HG02885 (cell line): ENCODE results near the gene CDH13.

ENCODE experiments used
- ATAC-seq: cut with Tn5 transposase; IDR thresholded peaks from one replicate; pipeline ENCODE4 v1.9.1; 2021; ENCODE audit warnings: mild to moderate bottlenecking; ENCODE audit not compliant: unreplicated experiment, poor library complexity

CDH13 gene

DNA sequence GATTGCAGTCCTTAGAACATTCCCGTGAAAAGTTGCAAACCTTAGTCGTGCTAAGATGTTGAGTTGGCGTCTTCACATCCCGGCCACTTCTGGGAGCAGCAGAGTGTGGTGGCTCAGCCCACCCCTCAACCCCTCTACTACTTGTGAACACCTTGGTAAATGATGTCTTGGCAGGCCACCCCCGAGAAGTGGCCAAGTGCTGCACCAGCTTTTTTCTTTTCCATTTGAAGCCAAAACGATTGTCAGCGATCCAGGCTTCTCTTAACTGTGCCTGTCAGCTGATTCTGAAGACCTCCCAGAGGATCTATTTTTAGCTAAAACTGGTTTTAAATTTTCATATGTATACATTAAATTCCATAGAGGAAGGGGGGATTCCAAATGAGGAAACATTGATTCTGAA is 247.5 kb downstream of the CDH13 start:
- ATAC-seq: no peak

DNA sequence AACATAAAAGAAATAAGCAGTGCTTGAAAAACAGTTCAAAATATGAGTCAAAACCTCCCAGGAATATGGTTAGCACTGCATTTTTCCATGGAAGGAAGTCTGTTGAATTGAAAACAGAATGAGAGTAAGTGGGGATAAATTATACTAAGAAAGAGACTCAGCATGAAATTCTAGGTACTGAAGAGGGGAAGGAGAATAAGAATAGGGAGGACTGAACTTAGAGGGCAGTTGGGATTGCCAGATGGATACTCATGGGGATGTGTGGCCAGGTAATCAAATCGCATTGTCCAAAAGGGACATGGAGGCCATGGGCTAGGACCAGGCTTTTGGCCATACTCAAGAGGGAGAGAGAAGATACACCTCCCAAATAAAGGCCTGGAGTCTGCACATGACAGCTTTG is 247.9 kb downstream of the CDH13 start:
- no peak for ATAC-seq

DNA sequence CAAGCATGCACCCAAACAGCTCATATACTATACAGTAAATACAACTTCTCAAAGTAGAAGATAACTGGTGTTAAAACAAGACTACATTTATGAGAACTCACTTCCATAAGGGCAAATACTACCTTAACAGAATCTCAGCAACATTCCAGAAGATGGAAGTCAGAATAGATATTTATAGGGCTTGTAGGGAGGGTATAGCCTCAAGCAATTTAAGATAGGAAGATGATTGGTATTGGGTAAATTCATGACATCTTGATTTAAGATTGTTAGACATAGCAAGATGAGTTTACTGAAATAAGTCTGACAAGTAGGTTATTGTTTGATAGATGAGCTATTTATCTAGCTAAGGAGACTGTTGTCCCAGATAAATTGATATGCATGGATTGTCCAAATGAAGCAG is 250.2 kb downstream of the CDH13 start:
- ATAC-seq: no peak

DNA sequence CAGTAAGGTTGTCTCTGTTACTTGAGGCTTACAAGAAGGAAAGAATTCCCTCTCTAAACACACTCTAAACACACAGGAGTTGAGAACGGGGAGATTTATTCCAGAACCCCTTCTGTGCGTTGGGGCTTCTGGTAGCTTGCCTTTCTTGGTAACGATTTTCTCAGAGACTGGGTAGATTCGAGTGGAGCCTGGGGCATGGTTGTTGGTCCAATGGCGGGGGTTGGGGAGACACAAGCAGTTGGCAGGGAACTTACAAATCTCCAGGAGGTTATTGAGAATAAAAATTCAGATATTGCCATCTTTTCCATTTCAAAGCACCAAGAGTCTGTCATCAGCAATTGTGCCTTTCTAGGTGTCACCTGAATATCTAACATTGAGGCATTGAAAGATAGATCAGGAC is 251.7 kb downstream of the CDH13 start:
- no peak for ATAC-seq

DNA sequence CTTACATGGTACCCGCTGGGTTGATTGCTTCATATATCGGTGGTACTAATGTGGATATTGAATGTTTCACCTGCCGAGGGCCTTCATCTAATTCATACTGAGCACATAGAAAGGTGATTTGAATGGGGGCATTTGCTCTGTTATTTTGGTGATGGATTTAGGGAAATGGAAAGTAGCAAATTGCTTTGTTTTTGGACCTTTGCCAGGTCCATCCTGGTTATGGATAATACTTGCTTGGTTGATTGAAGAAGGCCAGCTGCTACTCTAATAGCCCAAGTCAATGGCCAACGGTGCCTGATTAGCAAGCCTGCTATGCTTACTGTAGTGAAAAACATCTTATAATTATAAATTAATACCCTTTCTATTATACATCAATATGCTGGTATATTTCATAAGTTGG is 253.6 kb downstream of the CDH13 start:
- no peak for ATAC-seq

DNA sequence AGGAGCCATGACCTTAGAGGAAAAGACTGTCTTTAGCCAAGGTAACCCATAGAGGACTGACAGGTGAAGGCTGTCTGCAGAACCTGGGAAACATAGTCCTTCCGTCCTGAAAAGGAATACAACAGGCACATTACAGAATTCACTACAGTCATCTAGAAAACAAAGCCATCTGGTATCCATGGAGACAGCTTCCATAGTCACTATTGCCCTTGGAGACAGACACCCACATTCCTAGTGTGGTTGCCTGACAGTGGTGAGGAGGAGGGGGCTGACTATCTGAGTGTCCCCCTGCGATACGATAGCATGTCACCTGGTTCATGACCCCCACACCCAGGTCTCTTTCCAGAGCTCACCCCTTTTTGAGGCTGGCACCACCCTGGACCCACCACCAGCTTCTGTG is 254.7 kb downstream of the CDH13 start:
- ATAC-seq: no peak

DNA sequence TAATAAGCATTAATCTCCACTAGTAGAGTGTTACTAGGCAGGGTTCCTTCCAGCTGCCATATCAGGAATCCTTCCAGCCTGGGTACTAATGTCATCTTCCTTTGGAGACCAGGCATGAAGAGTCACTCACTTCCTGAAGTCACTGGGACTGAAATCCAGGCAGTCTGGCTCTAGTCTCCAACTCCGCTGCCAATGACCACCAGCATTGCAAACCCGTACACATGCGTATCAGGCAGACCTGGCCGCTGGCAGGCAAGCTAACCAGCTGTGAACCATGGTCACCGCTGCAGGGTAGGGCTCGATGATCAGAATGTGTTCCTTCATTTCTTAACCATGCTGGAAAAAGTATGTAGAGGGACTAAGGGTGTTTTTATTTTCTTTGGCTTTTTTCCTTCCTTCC is 255.5 kb downstream of the CDH13 start:
- ATAC-seq: no peak

DNA sequence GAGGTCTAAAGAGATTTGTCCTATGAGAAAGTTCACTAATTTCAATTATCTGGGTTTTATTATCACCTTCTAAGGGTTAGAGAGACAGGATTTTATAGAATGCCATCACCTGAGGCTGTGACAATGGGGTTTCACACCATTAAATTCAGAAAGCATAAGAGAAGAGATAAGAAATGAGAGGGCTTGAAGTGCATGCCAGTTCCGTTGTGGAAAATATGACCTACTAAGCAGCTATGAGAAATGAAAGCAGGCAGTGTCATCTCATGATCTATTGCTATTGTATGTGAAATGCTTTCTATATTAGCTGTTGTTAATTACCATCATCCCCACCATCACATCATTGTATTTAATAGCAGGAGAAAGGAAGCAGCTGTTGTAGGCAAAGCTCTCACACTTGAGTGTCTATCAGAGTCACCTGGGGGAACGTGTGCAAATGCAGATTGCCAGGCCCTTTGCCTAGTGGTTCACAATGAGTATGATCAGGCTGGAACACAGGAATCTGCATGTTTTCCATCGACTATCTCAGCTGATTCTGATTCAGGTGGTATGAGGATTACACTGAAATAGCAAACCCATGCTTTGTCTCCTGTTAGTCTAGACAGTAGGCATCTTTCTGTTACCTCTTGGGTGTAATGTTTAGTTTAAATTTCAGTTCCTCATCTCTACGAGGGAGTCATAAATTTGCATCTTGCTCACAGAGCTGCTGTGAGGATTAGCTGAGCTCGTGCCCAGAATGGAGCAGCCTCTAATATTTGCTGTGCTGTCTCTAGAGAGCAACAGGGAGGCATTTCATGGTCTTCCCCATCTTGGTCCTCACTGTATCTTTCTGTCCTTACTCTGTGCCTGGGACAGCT is 256.4 kb downstream of the CDH13 start:
- ATAC-seq: peak; percentile 50

DNA sequence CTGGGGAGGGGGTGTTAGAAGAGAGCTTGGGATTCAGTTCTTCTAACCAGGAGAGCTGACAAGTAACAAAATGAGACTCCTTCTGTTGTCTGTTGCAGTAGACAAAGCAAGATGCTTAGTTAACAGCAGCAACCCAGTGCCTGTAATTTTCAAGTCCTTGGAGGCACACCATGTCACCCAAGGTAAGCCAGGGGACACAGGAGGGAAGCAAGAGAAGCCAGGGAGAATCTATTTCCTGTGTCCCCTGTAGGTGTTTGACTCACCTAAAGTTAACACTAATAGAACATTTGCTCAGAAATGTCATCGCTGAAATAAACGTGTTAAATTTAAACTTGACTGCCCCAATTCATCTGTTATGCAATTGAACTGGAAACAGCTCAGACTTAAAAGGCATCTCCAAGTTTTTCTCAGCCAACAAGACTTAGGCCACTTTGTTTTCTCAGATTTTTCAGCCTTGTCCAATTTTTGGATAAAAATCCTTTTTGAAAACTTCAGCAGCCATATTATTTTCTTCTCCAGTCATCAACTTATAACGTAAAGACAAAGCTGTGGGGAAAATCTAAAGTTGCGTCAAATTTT is 257.6 kb downstream of the CDH13 start:
- no peak for ATAC-seq

DNA sequence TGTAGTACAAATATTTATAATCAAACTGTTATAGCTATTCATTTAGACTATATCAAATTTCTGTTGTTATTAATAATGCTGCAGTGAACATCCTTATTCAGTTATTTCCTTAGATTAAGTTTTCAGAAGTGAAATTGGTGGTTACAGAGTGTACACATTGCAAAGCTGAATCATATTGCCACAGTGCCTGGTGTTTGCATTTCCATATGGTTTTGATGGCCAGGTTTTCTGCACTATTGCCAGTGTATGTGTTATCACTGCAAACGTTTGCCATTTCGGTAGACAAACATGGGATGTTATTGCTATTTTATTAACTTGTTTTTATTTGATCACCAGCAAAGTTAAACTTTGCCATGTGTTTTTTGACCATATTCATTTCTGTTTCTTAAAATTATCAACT is 259.4 kb downstream of the CDH13 start:
- no peak for ATAC-seq

DNA sequence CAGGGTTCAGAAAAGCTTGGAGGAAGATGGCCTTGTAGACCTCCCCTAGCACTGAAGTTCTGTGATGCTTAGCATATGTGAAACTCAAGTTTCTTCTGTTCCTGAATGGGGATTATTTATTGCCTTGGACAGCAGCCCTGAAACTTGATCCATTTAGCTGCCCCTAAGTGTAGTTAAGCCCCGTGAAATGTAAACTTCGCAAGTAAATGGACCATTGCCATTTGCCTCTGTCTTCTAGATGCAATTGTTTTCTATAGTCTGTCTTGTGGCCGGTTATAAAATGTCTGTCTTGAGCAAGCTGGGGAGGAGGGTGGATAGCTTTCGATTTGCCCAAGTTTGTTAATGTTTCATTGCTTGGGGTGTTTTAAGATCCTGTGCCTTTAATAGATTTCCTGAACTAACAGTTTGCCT is 261.8 kb downstream of the CDH13 start:
- ATAC-seq: no peak

DNA sequence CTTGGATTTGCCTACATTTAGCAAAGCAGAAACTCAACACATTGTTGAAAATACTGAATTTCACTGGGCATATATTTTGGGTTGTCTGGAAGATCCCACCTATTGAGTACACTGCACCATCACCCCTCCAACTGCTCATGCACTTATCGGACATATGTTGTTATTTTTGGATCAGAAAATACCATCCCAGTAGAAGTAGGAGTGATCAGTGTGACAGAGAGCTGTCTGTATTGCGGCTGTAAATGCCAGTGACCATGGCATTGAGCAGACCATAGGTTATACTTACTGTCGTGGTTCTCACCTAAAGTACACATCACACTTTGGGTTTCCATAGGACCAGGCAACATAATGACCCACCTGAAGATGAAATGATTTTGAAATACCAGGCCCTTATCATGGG is 264.7 kb downstream of the CDH13 start:
- ATAC-seq: no peak

DNA sequence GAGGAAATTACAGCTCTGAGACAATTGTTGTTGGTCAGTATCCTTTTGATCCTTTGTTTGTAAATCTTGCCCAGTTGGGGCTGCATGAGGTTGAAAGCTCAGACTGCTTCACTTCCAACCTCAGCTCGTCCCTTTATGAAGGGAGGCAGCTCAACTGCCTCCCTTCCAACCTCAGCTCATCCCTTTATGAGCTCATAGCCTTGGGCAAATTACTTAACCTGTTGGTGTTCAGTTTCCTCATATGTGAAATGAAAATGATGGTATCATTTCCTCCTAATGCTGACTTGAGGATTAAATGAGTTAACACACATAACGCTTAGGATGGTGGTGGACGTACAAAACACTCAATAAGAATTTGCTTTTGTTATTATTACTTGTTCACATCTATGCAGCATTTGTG is 265.1 kb downstream of the CDH13 start:
- no peak for ATAC-seq

DNA sequence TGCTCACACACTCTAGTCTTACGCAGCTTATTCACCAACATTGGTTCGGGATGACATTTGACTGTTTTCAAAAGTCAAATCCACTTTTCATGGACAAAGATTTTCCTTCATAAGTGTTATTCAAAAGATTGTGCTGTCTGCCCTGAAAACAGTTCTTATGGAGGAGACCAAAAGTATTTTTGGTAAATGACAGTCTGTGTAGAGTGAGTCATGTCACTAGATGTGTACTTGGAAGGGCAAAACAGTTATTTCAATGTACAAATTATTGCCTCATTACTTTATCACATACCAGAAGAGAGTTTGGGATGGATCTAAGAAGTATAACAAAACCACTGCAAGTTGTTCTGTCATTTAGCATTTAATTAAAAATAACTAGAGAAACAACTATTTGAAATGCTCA is 265.6 kb downstream of the CDH13 start:
- ATAC-seq: no peak

DNA sequence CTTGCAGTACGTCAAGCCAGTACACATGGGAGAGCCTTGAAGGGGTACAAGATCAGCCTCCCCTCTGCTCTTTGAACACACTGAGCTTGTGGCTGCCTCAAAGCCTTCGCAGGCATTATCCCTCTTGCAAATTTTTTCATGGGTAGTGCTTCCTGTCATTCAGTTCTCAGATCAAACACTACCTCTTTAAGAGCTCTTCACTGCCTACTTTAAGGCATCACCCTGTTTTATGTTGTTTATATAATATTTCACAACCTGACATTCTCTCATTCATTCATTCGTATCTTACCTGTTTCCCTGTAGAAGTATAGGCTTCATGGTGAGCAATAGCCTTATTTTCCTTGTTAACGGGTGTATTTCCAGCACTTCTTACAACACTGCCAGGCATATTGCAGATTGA is 269.1 kb downstream of the CDH13 start:
- ATAC-seq: no peak

DNA sequence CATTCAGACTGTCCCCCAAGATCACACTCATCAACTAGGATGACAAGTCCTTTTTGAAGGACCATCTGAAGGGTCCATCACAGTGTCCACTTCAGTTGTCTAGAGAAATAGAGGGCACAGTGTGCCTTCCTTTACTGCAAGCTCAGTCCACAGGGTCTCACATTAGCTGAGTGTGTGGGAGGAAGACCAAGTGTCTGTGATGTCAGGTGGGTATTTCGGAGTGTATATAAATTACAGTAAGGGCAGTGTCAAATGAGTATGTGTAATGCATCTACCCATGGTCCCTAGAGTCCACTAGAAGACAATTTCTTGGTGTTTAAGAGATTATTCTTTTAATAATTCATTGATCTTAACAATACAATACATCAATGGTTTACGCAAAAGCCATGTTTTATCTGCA is 272.2 kb downstream of the CDH13 start:
- ATAC-seq: no peak

DNA sequence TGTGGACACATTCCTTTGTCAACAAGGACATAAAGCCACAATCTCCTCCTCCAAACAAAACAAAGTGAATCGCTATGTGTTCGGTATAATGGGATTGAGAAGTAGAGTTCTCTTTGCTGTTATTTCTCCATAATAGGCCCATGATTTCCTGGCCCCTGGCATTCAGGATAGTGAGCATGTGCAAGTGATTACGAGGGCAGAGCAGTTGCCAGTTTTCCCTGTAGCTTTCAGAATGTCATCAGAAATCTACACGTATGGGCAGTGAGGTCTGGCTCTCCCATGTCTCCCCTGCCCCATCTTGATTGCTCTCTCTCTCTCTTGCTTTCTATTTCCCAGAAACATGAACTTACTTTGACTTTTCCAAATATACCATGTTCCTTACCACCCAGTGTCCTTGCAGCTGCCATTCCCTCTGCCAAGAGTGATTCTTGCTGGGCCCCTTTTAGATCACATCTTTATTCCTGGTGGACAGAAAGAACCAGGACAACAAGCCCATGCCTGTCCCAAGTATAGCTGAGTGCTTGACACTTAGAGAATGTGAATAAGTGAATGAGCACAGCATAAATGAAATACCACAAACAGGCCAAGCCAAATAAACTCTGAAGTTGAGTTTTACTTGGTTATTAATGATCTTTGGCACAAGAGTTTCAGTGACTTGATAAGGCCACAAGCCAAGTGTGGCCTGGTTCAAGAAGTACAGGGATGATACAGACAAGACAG is 273.1 kb downstream of the CDH13 start:
- no peak for ATAC-seq

DNA sequence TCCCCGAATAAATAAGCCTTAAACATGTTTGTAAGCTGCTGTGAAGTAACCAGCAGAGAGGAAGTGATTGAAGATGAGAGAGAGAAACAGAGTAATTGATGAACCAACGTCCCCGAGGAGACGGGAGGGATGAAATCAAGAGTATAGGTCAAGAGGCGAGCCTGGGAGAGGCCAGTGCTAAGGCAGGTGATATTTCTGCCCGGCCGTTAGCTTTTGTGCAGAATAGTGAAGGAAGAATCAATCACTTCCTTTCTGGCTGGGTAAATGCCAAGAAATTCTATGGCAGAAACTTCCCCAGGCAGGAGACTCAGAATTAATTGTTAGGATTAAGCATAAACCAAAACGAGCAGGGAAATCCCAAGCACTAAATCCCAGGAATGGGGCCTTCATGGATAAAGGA is 273.8 kb downstream of the CDH13 start:
- ATAC-seq: no peak

DNA sequence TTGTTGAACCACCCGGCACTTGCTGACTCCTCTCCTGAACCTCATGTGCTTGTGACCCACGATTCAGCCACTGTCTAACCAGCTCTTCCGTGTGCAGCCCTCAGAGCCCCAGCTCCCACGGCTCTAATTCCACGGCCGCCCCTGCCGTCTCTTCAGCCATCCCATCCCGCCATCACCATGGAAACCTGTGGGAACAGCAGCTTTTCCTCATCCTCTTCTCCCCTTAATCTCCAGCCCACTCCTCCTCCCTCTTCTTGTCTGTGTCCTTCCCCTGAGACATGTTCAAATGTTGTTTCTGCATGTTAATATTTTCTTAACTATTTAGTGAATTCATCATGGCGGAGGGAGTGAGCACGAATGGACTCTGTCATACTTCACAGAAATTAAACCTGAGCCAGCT is 285.2 kb downstream of the CDH13 start:
- no peak for ATAC-seq

DNA sequence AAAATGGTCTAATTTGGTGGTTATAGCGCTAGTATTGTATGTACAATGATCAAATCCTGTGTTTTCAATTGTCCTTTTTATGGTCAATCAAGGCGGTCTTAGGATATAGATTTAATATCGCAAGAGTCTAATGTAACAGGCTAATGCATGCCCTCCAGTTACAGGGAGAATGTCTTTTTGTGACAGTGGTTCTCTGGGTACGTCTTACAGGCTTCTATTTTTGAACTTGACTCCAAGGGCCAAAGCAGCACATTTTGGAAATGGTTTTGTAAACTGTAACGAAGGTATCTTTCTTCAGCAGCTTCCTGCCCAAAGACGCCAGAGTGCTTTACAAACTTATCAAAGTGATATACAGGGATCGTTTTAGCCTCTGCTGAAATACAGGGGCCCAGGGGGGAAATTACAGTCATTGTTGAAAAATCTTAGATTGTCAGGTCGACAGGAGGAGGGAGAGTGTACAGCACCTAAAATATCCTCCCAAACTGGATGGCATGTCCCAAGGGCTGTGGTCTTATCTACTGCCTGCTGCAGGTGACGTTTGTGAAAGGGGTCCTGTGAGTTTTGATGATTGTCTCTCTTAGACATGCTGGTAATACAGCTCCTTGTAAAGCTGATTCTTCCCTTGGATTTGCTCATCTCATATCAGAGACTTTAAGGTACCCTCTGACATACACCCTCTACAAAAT is 288.5 kb downstream of the CDH13 start:
- ATAC-seq: no peak
